ENCODE results near the gene XXYLT1.
"Not testable (repeated sequence)": the region's sequence is repeated elsewhere in the genome, so short reads cannot be mapped to it uniquely, and the experiment has no call there.

The XXYLT1 gene

GRCh38 chr3:195098741-195099525 is 172.0 kb downstream of the XXYLT1 start:
- FAIRE-seq (no peak), DNase-seq (ENCODE audit: insufficient read length, low spot score) (no peak)
- TF ChIP-seq POLR2A (IDR thresholded peaks at IDR 0.05; ENCODE audit: low read depth, low read length): no peak

DNA sequence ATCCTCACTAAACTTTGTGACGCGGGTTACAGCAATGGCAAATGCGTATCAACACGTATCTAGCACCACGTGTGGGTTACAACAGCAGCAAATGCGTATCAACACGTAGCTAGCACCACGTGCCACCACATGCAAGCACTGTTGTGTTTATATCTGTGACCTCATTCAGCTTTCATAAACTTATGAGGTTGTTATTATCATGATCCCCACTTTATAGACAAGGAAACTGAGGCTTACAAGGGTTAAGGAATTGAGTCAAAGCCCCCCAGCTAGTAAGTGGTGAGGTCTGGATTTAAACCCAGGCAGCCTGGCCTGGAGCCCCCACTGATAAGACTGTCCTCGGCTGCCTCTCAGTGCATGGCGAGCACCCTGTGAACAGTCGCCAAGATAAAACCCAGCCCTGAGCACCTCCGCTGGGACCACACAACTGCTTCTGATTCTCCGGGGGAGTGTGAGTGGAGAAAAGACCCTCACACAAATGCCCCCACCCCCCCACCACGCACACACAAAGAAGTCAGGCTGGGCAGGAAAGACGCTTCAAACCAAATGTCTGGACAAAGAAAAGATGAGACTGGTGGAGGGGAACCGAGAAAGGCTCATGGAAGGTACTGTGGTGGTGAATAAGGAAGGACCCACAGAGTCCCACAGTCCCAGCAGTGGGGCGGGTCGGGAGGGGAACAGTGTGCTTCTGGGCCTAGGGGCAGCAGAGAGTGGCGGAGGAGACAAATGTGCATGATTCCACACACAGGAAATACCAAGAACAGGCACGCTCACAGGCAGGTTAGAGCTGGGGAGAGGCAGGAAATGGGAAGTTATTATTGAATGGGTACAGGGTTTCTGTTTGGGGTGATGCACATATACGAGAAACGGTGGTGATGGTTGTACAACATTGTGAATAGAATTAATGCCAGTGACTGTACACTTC is 173.4 kb downstream of the XXYLT1 start:
- no peak for TF ChIP-seq POLR2A (IDR thresholded peaks at IDR 0.05; ENCODE audit: low read depth, low read length)
- no peak for FAIRE-seq
- no peak for DNase-seq (ENCODE audit: insufficient read length, low spot score)

DNA sequence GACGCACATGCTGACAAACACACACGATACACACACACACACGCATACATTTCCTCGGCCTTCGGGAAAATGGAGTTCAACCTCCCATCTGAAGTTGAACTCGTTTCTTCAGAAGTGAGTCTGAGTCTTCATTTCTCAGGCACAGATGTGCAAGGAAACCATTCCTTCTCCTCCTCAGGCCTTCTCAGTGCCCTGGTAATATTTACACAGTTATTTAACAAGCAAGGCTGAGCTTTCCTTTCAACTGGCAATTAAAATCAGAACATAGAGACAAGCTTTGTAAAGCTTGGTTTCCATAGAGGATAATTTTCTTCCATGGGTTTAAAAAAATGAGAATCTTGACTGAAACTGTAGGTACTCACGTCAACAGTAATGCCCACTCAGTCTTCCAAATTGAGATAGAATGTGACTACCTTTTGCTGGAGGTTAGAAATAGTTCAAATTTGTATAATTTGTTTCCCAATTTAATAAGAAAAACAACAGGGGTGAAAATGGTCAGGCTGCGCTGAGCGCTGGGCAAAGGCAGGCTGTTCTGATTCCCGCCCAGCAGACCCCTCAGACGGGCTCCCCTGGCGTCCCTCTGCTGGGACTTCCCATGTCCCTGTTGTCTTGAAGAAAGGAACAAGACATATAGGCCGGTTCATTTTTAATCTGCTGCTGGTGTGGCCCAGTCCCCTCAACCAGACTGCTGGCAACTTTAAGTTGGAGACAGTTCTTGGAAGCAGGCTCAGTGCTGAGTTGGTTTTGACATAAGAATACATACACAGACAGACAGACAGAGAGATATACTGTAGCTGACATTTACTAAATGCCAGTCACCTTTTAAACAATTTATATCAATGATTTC is 174.3 kb downstream of the XXYLT1 start:
- FAIRE-seq: no peak
- no peak for DNase-seq (ENCODE audit: insufficient read length, low spot score)
- TF ChIP-seq POLR2A (IDR thresholded peaks at IDR 0.05; ENCODE audit: low read depth, low read length): no peak

DNA sequence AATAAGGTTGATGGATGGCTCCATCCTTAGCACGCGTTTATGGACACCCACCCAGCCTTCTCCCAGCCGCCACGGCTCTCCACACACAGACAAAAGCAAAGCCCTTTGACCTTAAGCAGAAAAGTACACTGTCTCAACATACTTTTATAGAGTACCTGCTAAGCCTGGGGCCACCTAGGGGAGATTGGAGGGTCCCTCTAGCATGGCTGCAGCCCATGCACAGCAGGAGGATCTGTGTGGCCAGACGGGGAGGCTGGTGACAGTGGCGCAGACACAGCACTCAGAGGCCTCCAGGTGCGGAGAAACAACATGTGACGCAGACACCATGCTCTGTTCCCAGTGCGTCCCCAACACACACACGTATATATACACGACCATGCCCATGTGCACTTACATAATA is 174.9 kb downstream of the XXYLT1 start:
- no peak for TF ChIP-seq POLR2A (IDR thresholded peaks at IDR 0.05; ENCODE audit: low read depth, low read length)
- FAIRE-seq (no peak), DNase-seq (ENCODE audit: insufficient read length, low spot score) (no peak)

DNA sequence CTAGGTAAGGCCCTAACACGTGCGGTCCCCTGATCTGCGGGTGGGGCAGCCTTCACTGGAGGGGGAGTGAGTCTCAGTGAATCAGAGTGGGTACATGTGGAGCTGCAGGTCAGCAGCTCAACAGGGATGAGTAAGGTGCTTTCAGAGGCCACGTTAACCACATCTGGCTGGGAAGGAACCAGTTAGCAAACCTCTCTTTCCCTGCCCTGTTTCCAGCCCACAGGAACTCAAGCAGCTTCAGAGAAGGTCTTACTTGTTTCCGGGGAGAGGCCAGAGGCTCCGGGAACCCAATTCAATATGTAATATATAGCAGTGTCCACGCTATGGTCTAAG is 175.3 kb downstream of the XXYLT1 start:
- TF ChIP-seq POLR2A (IDR thresholded peaks at IDR 0.05; ENCODE audit: low read depth, low read length): no peak
- DNase-seq (ENCODE audit: insufficient read length, low spot score): no peak
- no peak for FAIRE-seq

- DNase-seq (ENCODE audit: insufficient read length, low spot score) (no peak), FAIRE-seq (no peak)
- TF ChIP-seq POLR2A (IDR thresholded peaks at IDR 0.05; ENCODE audit: low read depth, low read length): no peak
Measured at GRCh38 chr3:195095035-195095703, 175.8 kb downstream of the XXYLT1 start.

DNA sequence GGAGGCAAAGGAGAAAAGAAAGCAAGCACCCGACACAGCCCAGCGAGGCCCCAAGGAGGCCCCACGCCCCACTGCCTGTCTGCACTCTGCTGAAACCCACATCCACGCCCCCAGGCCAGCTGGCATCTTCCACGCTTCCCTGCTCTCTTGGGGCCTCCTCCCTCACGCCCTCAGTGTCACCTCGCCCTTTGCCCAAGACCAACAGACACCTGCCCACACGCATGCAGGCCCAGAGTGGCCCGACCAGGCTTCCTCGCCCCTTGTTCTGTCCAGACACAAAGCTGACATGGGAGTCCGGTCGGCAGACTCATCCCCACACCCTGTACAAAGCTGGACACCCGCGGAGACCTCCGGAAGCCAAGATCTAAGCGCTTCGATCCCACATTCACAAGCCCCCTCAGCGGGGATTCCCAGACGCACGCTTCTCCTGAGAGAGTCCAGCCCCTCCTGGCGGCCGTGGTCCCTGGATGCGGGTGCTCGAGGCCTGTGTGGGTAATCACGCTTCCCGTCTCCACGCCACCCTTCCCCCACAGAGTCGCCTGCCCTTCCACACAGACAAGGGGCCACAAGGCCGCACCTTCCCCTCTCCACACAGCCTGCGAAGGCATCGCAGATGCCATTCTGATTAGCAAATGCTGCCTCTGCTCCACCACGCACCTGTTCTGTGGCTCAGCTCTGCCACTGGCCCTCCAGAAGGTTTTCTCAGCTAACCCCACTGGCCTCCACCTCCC is 176.6 kb downstream of the XXYLT1 start:
- TF ChIP-seq POLR2A (IDR thresholded peaks at IDR 0.05; ENCODE audit: low read depth, low read length): no peak
- FAIRE-seq (no peak), DNase-seq (ENCODE audit: insufficient read length, low spot score) (no peak)

DNA sequence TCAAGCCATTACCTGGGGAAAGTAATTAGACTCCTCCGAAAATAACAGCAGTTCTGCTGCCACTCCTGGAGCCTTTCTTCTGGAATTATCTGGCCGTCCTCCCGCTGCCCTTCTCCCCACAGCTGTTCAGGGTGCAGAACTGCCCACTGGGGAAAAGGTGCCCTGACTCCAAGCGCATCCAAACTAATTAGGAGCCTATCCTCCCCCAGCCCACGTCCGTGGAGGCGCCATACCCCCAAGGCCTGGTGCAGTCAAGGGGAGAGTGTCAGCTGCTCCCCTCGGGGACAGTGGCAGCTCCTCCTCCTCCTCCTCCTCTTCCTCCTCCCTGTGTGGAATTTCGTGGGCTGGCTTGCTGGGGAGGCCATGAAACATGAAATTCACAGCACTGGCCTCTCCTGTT is 177.2 kb downstream of the XXYLT1 start:
- TF ChIP-seq POLR2A (IDR thresholded peaks at IDR 0.05; ENCODE audit: low read depth, low read length): no peak
- FAIRE-seq: no peak
- DNase-seq (ENCODE audit: insufficient read length, low spot score): no peak

GRCh38 chr3:195087840-195088601 is 182.9 kb downstream of the XXYLT1 start:
- not testable (repeated sequence) for FAIRE-seq; DNase-seq (ENCODE audit: insufficient read length, low spot score)

DNA sequence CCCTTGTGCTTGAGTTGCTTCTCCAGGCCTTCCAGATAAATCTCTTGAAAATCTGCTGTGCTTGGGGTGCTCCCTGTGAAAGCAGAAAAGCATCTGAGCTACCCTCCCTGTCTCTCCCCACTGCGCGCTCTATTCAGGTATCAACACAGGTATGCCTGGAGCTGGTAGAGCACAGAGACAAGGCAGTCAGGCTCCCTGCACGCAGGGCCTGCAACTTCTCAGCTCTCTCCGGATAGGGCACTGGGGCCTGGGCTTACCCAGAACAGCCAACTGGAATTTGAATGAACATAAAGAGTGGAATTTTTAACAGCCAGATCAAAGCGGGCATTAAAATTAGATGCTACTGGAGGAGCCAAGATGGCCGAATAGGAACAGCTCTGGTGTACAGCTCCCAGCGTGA is 183.6 kb downstream of the XXYLT1 start:
- no peak for TF ChIP-seq POLR2A (IDR thresholded peaks at IDR 0.05; ENCODE audit: low read depth, low read length)
- no peak for DNase-seq (ENCODE audit: insufficient read length, low spot score)
- no peak for FAIRE-seq

DNA sequence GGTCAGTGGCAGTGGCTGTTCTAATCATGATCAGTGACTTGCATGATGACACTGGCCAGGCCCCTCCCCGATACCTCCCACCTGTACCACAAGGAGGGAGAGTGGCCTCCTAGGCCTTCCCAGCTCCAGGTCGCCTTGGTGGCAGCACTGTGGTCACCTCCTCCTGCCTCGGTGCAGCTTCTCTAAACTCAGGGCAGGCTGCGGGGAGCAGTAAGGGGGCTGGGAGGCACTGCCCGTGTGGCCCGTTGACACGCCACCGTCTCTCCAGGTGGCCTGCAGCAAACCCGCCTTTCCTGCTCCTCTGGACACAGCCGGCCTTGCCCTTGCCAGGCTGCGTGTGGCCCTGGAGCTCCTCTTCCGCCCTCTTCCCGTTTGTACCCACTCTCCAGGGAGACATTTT is 184.1 kb downstream of the XXYLT1 start:
- no peak for TF ChIP-seq POLR2A (IDR thresholded peaks at IDR 0.05; ENCODE audit: low read depth, low read length)
- FAIRE-seq: no peak
- no peak for DNase-seq (ENCODE audit: insufficient read length, low spot score)

- TF ChIP-seq POLR2A (IDR thresholded peaks at IDR 0.05; ENCODE audit: low read depth, low read length): no peak
- DNase-seq (ENCODE audit: insufficient read length, low spot score): no peak
- no peak for FAIRE-seq
Measured at GRCh38 chr3:195086341-195086740, 184.6 kb downstream of the XXYLT1 start.

All from H54 (cell line).